ENCODE data around the gene GPR63.

The GPR63 gene

DNA sequence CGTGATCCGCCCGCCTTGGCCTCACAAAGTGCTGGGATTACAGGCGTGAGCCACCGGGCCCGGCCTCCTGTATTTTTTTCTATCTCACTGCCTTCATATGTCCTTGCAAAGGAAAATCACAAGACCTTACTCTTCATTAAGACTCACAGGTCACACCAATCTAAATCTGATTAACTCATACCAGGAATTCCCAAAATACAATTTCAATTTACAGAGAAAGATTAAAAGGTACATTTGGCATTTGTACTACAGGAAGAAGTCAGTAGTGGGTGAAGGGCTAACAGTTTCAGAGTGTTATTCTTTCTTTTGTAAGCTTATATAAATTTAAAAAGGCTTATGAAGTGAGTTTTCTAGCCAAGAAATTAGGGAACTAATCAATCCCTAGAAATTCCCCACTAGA is 87.4 kb downstream of the GPR63 start:
- DNase-seq = no peak

All from CD4-positive, alpha-beta T cell treated with Interleukin-15 for 1 hour (primary cell).